ENCODE measurements around the gene NACAD.

The NACAD gene

GRCh38 chr7:45102785-45103712 is 14.3 kb upstream of the NACAD start:
- Histone ChIP-seq H3K27ac (replicated peaks; ENCODE audit: low read length) (no peak overlapping the region), H4K91ac (ENCODE audit: low read depth, low read length, poor library complexity) (no peak overlapping the region), H3K27me3 (ENCODE audit: control insufficient read depth in 3 of 3, insufficient read depth in 3 of 3, low read depth in 1 of 3, low read length in 3 of 3) (peaks cover 0 to 2% (median 0%) of the 10 kb centered on the region in 3 experiments), H3K9me3 (replicated peaks in 1 of 2; ENCODE audit: control insufficient read depth in 2 of 2, insufficient read depth in 1 of 2, low read depth in 1 of 2, low read length in 2 of 2) (no peaks in the 10 kb centered on the region), H3K14ac (ENCODE audit: low read length) (no peak overlapping the region), H3K4ac (ENCODE audit: low read length) (no peak overlapping the region), H4K8ac (ENCODE audit: low read depth, low read length) (no peak overlapping the region), H2BK5ac (ENCODE audit: low read length) (no peak overlapping the region), H3K79me1 (ENCODE audit: low read depth, low read length) (peaks cover 2% of the 10 kb centered on the region), H3K36me3 (replicated peaks in 1 of 2; ENCODE audit: control insufficient read depth in 2 of 2, insufficient read depth in 2 of 2, low read length in 2 of 2) (peaks cover 81 to 99% of the 10 kb centered on the region in 2 donors), H2BK12ac (ENCODE audit: low read length) (no peak overlapping the region), H3K18ac (ENCODE audit: low read length) (no peak overlapping the region), H2AK5ac (ENCODE audit: low read depth, low read length) (no peak overlapping the region), H2BK120ac (ENCODE audit: low read depth, low read length) (no peak overlapping the region), H2AFZ (ENCODE audit: low read length) (no peak overlapping the region), H3K4me3 (ENCODE audit: low read length in 2 of 2) (no peak overlapping the region), H3K4me1 (ENCODE audit: control insufficient read depth in 2 of 2, insufficient read depth in 1 of 2, low read depth in 1 of 2, low read length in 2 of 2) (no peaks in the 10 kb centered on the region), H2BK15ac (ENCODE audit: low read length) (no peak overlapping the region), H3K23ac (ENCODE audit: low read depth, low read length, poor library complexity) (no peak overlapping the region), H3K9ac (ENCODE audit: low read depth, low read length, poor library complexity) (no peak overlapping the region), H3K4me2 (ENCODE audit: insufficient read depth, low read length, poor library complexity, severe bottlenecking) (no peak overlapping the region)
- no CpG with 5 or more reads among the region's 14 CpGs for WGBS, 2 donors (ENCODE audit: extremely low coverage in 2 of 2, insufficient read length in 2 of 2, insufficient replicate concordance in 1 of 2)
- no peak for DNase-seq (ENCODE audit: low spot score)

GRCh38 chr7:45101748-45102147 is 13.0 kb upstream of the NACAD start:
- Histone ChIP-seq H3K4me2 (ENCODE audit: insufficient read depth, low read length, poor library complexity, severe bottlenecking) (no peak overlapping the region), H3K4me1 (ENCODE audit: control insufficient read depth in 2 of 2, insufficient read depth in 1 of 2, low read depth in 1 of 2, low read length in 2 of 2) (no peaks in the 10 kb centered on the region), H3K36me3 (replicated peaks in 1 of 2; ENCODE audit: control insufficient read depth in 2 of 2, insufficient read depth in 2 of 2, low read length in 2 of 2) (peaks cover 71 to 88% of the 10 kb centered on the region in 2 donors), H2BK12ac (ENCODE audit: low read length) (no peak overlapping the region), H3K23ac (ENCODE audit: low read depth, low read length, poor library complexity) (no peak overlapping the region), H3K4ac (ENCODE audit: low read length) (no peak overlapping the region), H3K18ac (ENCODE audit: low read length) (no peak overlapping the region), H3K9me3 (replicated peaks in 1 of 2; ENCODE audit: control insufficient read depth in 2 of 2, insufficient read depth in 1 of 2, low read depth in 1 of 2, low read length in 2 of 2) (no peaks in the 10 kb centered on the region), H3K14ac (ENCODE audit: low read length) (no peak overlapping the region), H3K27ac (replicated peaks; ENCODE audit: low read length) (no peak overlapping the region), H2BK15ac (ENCODE audit: low read length) (no peak overlapping the region), H2BK5ac (ENCODE audit: low read length) (no peak overlapping the region), H4K91ac (ENCODE audit: low read depth, low read length, poor library complexity) (no peak overlapping the region), H3K9ac (ENCODE audit: low read depth, low read length, poor library complexity) (no peak overlapping the region), H3K4me3 (ENCODE audit: low read length in 2 of 2) (no peak overlapping the region), H3K79me1 (ENCODE audit: low read depth, low read length) (peaks cover 2% of the 10 kb centered on the region), H2AK5ac (ENCODE audit: low read depth, low read length) (no peak overlapping the region), H2AFZ (ENCODE audit: low read length) (no peak overlapping the region), H2BK120ac (ENCODE audit: low read depth, low read length) (no peak overlapping the region), H4K8ac (ENCODE audit: low read depth, low read length) (no peak overlapping the region), H3K27me3 (ENCODE audit: control insufficient read depth in 3 of 3, insufficient read depth in 3 of 3, low read depth in 1 of 3, low read length in 3 of 3) (no peaks in the 10 kb centered on the region)
- WGBS, 2 donors (ENCODE audit: extremely low coverage in 2 of 2, insufficient read length in 2 of 2, insufficient replicate concordance in 1 of 2): no CpG with 5 or more reads among the region's 12 CpGs
- DNase-seq (ENCODE audit: low spot score): no peak

DNA sequence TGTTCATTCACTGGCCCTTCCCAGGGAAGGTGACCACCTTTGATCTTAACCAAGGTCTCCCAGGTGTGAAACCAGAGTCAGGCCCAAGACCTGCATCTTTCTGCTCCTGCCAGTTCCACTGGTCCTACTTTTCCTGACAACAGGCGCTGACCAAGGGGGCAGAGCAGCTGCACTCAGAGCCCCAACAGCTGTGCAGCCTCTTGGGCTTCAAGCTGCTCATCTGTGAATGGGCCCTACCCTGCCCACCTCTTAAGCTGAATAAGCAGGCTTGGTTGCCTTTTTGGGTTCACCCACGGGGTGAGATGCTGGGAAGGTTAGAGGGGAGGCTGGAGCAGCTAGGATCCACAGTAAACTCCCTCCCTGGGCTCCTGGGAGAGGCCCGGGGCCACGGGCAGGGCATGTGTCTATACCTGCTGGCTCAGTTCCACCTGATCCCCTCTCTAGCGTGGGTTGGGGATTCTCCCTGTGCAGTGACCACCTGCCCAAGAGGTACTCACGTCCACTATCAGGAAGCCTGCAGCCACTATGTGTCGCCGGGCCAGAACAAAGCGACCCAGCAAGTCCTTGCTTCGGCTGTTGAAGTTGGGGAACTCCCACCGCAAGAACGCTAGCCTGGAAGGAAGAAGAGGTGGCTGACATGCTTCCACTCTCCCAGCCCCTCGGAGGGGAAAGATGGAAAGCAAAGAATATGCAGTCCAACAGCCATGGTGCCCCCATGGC is 12.2 kb upstream of the NACAD start:
- no peaks in the 10 kb centered on the region for H3K9me3 ChIP-seq (replicated peaks in 1 of 2; ENCODE audit: control insufficient read depth in 2 of 2, insufficient read depth in 1 of 2, low read depth in 1 of 2, low read length in 2 of 2)
- no peak overlapping the region for H3K27ac ChIP-seq (replicated peaks; ENCODE audit: low read length)
- no peak overlapping the region for H2AK5ac ChIP-seq (ENCODE audit: low read depth, low read length)
- no peaks in the 10 kb centered on the region for H3K4me1 ChIP-seq (ENCODE audit: control insufficient read depth in 2 of 2, insufficient read depth in 1 of 2, low read depth in 1 of 2, low read length in 2 of 2)
- no peak overlapping the region for H2BK12ac ChIP-seq (ENCODE audit: low read length)
- no peak overlapping the region for H2AFZ ChIP-seq (ENCODE audit: low read length)
- no peak overlapping the region for H4K91ac ChIP-seq (ENCODE audit: low read depth, low read length, poor library complexity)
- no peak overlapping the region for H4K8ac ChIP-seq (ENCODE audit: low read depth, low read length)
- peak overlapping the region; percentile 61 for H3K23ac ChIP-seq (ENCODE audit: low read depth, low read length, poor library complexity)
- no peak overlapping the region for H3K4me3 ChIP-seq (ENCODE audit: low read length in 2 of 2)
- no peak overlapping the region for H2BK120ac ChIP-seq (ENCODE audit: low read depth, low read length)
- no peak overlapping the region for H3K14ac ChIP-seq (ENCODE audit: low read length)
- H3K9ac ChIP-seq (ENCODE audit: low read depth, low read length, poor library complexity): no peak overlapping the region
- H2BK15ac ChIP-seq (ENCODE audit: low read length): no peak overlapping the region
- H2BK5ac ChIP-seq (ENCODE audit: low read length): no peak overlapping the region
- H3K27me3 ChIP-seq (ENCODE audit: control insufficient read depth in 3 of 3, insufficient read depth in 3 of 3, low read depth in 1 of 3, low read length in 3 of 3): no peaks in the 10 kb centered on the region
- H3K4ac ChIP-seq (ENCODE audit: low read length): no peak overlapping the region
- no peak overlapping the region for H3K4me2 ChIP-seq (ENCODE audit: insufficient read depth, low read length, poor library complexity, severe bottlenecking)
- peaks cover 67 to 80% of the 10 kb centered on the region in 2 donors for H3K36me3 ChIP-seq (replicated peaks in 1 of 2; ENCODE audit: control insufficient read depth in 2 of 2, insufficient read depth in 2 of 2, low read length in 2 of 2)
- H3K18ac ChIP-seq (ENCODE audit: low read length): no peak overlapping the region
- WGBS, 2 donors (ENCODE audit: extremely low coverage in 2 of 2, insufficient read length in 2 of 2, insufficient replicate concordance in 1 of 2): no CpG with 5 or more reads among the region's 13 CpGs
- peaks cover 2% of the 10 kb centered on the region for H3K79me1 ChIP-seq (ENCODE audit: low read depth, low read length)
- no peak for DNase-seq (ENCODE audit: low spot score)

All from neuronal stem cell (in vitro differentiated cells).